GM20431 (cell line): ENCODE results near the gene PWWP2B.

Experiments
- in situ Hi-C: fragments of 300-500 bp; cut with MseI, MboI; formaldehyde crosslinking; loops from one replicate; pipeline ENCODE4 v1.15.0; 2020; ENCODE audit warnings: low sequenced_read_pairs; ENCODE audit not compliant: unreplicated experiment

Gene PWWP2B

DNA sequence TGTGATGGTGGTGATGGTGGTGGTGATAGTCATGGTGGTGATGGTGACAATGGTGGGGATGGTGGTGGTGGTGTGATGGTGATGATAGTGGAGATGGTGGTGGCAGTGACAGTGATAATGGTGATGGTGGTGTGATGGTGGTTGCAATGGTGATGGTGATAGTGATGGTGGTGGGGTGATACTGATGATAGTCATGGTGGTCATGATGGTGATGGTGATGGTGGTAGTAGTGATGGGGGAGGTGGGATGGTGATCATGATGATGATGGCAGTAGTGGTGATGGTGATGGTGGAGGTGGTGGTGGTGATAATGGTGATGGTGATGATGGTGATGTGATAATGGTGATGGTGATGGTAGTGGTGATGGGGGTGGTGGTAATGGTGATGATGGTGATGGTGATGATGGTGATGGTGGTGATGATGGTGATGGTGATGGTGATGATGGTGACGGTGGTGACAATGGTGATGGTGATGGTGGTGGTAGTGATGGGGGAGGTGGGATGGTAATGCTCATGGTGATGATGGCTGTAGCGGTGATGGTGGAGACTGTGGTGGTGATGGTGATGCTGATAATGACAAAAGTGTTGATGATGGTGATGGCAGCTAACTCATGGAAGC lies 4.7 kb upstream of the PWWP2B start:
- in situ Hi-C loops = loop anchor here (10.0 kb wide), 1 partner anchor 63 kb away; no protein-coding TSS in a partner anchor

- in situ Hi-C loops = loop anchor here (10.0 kb wide), 1 partner anchor 62 kb away; no protein-coding TSS in a partner anchor
Measured at GRCh38 chr10:132392811-132393694, 3.9 kb upstream of the PWWP2B start.

DNA sequence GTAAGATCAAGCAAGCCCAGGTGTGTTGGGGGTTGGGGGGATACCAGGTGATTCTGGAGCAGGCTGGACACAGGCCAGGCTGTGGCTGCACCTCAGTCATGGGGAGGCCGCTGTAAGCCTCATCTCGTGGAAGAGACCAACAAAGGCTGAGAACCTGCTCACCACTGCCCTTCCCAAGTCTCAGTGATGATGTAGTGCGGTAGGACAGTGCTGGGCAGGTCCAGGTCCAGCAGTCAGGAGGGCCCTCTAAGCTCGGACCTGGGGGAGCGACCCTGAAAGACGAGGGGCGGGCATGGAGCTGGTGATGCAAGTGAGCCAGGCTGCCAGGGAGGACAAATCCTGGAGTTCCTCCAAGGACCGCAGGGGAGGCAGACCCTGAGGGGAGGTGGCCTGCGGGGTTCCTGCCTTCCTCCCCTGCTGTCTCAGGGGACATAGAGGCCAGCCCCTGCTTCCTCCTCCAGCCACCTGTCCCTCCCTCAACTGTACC lies 3.3 kb upstream of the PWWP2B start:
- in situ Hi-C loops = loop anchor here (10.0 kb wide), 1 partner anchor 61 kb away; no protein-coding TSS in a partner anchor

DNA sequence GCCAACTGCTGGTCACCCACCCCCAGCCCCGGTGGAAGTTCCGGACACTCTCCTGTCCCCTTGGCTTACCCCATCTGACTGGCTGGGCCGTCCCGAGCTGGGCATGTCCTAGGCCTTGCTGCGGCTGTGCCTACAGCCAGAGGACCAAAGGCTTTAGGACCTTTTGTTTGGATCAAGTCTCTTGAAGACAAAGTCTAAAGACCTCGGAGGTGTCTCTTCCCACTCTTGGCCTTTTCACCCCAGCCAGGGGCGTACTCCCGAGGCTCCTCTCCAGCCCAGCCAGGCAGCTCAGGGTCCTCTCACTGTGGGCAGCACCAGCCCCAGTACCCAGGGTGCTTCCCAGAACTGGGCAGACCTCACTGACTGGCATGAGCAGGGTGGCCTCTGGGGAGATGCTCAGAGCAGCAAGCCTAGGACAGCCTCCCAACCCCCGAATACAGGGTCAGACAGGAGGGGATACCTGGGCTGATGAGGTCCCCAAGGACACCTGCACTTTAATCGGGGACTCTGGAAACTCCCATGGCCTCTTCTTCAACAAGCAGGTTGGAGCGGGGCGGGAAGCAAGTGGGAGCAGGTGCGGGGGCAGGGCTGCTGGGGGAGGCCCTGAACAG lies 2.7 kb upstream of the PWWP2B start:
- in situ Hi-C loops = loop anchor here (10.0 kb wide), 1 partner anchor 60 kb away; no protein-coding TSS in a partner anchor

DNA sequence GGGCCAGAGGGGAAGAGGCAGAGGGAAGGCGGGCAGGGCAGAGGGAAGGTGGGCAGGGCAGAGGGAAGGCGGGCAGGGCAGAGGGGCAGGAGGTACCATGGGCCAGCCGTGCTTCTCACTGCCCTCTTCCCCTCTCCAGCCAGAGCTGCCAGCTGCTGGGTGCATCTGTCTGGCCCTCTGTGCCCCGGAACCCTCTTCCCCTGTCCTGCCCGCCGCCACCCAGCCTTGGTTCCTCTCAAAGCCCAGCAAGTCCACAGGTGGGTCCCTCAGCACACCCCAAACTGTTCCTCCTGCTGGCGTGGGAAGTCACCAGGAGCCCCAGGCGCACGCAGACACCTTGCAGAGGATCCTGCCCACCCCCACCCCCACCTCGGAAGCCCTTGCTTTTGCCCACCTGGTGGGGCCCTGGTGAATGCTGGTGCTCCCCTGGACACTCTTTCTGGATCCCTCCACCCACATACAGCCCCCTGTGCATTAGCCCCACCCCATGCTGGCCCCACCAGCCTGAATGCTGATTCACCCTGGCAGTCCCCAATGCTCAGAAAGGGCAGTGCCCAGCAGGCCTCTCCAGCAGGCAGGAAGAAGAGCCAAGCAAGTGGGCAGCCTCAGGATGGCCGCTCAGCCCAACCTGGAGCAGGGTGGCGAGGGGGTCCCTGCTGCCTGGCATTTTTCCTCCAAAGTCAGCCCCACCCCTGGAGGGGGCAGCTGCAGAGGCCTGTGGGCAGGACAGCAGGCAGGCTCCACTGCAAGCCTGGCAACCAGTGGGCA lies 1.9 kb upstream of the PWWP2B start:
- in situ Hi-C loops = loop anchor here (10.0 kb wide), 1 partner anchor 60 kb away; no protein-coding TSS in a partner anchor

DNA sequence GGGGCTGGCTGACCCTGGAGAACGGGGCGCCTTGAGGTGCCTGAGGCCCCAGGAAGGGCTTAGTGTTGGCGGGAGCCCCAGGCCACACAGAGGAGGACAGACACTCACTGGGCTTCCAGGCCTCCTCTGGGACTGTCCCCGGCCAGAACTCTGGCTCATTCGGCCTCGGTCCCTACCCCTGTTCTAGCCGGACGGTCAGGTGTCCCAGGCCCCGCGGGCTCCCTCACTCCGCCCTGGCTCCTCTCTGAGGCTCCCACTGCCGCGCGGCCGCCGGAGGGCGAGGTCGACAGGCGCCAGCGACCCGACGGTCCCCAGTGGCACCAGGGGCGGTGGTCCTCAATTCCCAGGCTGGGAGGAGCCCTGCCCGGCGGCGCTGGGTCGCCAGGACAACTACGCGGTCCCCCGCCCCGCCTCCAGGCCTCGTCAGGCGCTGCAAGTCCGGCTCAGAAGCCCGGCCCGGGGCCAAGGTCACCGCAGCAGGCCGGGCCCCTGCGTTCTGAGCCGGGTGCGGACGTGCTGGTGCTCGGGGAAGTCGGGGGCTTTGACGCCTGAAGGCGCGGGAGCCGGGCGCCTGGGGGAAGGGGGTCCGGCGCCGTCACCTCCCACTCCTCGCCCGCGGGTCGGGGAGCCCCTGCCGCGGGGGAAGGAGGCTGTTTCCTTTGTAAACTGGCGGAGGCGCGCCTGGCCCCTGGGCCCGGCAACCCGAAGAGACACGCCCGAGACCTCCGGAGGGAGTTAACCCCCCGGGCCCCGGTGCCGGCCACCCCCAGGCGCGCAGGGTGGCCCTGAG lies 1.1 kb upstream of the PWWP2B start:
- in situ Hi-C loops = loop anchor here (10.0 kb wide), 1 partner anchor 59 kb away; no protein-coding TSS in a partner anchor

DNA sequence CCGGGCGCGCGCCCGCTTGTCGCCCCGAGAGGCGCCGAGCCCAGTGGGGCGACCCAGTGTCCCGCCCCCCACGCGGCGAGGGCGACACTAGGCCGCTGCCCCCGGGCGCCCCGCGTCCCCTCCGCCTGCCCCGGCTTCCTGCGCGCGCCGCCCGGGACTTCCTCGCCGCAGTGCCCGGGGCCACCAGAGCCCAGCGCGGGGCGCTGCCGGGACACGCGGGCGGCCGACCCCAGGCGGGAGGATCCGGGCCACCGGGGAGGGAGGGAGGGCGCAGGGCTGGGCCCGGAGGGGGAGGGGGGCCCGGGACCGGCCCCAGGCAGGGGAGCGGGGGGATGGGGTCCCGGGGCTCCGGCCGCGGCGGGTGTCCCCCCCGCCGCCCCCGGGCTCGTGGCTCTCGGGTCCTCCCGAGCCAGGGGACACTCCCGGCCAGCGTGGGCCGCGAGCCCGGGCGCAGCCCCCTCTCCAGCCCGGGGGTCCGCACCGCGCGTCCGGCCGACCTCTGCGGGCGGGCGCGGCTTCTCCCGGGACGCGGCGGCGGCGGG lies 435 bp upstream of the PWWP2B start:
- in situ Hi-C loops = loop anchor here (10.0 kb wide), 1 partner anchor 58 kb away; no protein-coding TSS in a partner anchor

DNA sequence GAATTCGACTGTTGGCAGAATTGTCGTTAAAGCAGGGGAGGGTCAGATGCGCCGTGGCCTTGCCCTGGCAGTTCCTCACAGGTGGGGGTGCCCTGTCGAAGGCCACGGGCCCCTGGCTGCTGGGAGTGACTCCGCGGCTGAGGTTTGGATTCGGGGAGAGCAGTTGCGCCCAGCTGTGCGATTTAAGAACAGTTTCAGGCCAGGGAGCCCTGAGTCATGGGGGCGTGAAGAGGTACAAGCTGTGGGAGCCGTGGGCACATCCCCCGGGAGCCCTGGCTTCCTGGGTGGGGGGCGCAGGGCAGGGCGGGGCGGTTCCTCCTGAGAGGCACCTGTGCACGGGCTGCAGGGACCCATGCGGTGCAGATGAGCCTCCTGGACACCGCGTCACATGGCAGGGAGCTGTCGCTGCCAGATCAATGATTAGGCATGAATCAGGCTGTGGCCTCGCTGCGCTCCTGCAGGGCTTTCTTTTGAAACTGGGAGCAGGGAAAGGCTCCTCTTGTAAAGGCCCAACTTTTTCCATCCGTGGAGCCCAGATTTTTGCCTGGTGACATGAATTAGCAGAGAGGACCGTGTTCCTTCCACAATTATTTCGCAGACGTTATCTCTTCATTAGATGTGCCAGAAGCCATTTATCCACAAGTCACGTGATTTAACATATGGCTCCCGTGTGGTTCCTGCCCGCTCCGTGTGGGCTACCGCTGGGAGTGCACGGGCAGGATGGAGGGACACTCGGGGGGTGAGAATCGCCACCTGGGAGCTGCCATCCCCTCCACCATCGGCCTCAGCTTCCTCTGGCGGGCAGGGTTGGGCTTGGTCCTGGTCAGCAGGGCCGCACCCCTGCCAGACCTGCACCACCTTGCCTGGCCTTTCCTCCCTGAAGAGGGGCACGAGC lies 918 bp downstream of the PWWP2B start:
- in situ Hi-C loops = loop anchor here (10.0 kb wide), 1 partner anchor 57 kb away; no protein-coding TSS in a partner anchor

DNA sequence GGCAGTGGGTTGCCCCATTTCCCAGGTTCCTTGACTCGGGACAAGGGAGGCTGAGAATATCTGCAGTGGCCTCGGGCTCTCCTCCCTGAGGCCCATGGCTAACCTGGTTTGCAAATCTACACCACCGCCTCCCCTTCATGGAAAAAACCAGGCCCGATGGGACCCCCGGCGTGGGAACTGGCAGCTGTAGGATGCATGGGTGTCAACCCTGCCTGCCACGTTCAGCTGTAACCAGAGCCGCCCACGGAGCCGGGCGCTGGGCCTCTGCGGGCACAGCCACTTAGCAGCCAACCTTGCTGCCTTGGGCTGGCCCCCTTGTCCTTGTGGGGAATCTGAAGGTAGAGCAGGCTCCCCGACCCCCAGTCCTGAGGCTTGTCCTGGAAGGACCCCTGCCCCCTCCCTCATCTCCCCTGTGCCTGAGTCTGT lies 1.6 kb downstream of the PWWP2B start:
- in situ Hi-C loops = loop anchor here (10.0 kb wide), 1 partner anchor 56 kb away; no protein-coding TSS in a partner anchor

DNA sequence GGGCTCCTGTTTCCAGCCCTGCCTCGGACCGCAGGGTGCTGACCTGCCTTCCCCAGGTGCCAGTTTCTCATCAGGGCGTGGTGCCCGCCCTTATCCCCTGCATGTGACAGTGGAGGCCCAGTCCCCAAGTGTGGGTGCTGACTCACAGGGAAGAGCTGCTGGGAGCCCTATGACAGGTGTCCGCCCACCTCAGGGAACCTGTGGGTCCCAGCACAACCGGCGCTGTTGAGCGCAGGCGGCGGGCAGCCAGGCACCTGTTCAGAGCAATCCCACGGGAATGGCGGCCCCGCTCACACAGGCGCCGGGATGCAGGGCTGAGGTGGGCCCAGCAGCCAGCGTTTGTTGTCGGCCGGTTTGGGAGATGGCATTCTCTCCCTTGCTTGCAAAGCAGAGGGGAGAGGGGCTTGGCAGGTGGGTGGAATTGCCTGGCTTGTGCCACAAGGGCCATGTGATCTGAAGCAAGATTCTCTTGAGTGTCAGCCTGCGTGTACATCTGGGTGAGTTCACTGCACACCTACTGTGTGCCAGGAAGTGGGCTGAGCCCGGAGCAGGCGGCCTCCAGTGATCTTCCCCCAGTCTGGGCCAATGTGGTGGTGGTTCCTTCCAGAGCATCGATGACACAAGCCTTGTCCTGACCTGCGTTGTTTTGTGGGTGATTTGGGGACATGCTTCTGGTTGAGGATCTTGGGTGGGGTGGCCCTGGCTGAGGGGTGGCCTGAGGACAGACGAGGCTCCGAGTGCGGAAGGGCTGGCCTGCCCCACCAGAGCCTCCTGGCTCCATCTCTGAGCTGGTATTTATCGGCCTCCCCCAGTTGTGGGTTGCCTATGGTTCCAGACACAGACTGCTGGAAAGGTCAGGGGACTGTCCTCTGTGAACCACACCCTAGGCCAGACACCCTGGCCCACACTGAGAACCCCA lies 2.4 kb downstream of the PWWP2B start:
- in situ Hi-C loops = loop anchor here (10.0 kb wide), 1 partner anchor 55 kb away; no protein-coding TSS in a partner anchor

GRCh38 chr10:132400041-132400546 lies 3.1 kb downstream of the PWWP2B start:
- in situ Hi-C loops = no loop called here

DNA sequence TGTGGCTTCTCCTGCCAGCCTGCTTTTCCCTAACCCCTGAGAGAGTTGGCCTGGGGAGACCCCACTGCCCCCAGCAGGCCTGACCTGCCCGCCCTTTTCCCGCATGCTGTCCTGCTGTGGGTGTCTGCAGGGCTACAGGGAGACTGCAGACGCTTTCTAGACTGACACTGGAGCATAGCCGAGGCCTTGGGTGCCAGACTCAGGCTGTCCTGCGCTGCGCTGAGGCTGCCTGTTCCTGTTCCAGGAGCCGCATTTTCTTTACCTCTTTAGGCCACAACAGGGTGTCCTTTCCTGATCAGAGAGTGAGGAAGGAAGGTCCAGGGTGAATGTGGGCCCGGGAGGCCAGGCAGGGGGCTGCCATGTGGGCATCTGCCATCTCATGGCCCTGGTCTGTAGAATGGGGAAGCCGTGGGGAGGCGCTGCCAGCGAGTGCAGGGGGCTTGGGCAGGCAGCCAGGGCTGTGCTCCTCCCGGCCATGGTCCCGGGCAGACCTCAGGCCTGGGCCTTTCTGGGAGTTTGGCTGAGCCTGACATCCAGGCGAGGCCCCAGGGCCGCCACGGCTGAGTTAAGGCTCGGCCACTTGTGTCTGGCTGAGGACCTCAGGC lies 3.6 kb downstream of the PWWP2B start:
- in situ Hi-C loops = no loop called here

- in situ Hi-C loops = no loop called here
Measured at GRCh38 chr10:132401401-132402118, 4.6 kb downstream of the PWWP2B start.

DNA sequence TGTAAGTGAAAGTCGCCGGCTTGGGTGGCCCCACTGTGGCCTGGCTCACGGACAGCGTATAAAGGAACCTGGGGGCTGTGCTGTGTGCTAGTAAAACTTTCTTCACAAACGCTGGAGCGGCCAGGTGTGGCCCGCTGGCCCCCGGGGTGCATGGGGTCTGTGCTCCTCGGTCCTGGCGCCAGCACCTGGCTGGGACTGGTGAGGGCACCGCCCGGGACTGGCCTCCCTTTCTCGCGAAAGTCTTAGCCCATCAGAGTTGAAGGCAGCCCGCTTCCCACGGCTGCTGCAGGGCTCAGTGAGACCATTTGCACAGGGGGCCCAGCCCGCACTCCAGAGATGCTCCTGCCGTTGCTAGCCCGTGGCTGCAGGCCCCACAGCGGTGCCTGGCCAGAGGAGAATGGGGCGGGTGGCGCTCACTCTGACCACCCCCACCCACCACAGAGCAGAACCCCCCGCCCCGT lies 5.8 kb downstream of the PWWP2B start:
- in situ Hi-C loops = no loop called here

GRCh38 chr10:132403511-132404168 lies 6.6 kb downstream of the PWWP2B start:
- in situ Hi-C loops = no loop called here
